GM18870 (cell line): ENCODE measurements around the gene NIPA2.

Source experiments
- ATAC-seq: cut with Tn5 transposase; IDR thresholded peaks from one replicate; pipeline ENCODE4 v1.9.1; 2021; ENCODE audit warnings: moderate library complexity; ENCODE audit not compliant: unreplicated experiment

Gene NIPA2

GRCh38 chr15:22895465-22896190 lies 57.2 kb downstream of the NIPA2 start:
- ATAC-seq, result peak; percentile 74

DNA sequence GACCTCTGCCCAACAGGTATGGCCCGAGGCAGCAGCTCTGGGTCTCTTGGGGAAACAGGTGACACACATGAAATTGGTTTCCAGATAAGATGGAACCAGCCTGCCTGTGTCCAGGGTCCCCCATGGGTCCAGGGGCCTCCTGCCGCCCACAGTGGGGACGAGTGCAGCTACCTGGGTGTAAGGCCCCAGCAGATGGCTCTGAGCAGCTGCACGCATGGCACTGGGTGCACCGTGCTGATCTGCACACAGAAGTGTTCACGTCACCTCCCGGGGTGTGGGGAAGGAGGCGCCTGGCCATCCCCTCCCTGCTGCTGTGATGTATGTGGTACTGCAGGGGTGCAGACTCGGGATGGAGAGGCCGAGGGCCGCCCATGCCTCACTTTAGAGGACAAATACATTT lies 63.6 kb downstream of the NIPA2 start:
- ATAC-seq, result no peak

DNA sequence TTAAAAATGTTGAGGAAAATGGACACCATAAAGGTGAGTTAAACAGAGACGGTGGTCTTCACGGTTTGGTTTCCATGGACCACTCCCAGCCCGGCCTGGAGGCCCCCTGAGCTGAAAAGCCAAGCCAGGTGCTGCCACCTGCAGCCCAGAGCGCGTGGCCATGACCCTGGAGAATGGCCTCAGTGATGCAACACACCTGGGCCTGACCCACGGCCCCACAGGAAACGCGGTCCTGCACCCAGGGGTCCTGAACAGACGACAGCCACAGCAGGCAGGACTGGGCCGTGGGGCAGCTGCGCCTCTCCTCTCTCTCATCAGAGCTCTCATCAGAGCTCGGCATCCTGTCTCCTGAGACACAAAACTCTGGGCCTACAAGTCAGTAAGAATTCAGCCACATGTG lies 64.1 kb downstream of the NIPA2 start:
- no peak for ATAC-seq

DNA sequence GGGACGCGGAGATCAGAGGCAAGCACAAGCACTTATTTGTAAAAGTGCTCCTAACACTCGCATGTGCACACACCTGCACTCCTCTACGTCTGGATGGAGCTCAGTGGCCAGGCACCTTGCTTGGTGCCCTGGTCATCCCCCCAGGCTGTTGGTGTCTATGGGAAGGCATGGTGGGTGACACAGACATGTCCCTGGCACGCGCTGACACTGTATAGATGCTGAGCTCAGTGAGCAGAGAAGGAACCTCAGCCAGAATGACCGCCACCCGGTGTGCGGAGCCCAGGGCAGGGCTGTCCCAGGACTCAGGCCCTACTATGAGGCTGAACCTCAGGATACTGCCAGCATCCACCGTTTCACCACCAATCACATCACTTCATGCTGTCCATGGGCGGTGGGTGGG lies 64.5 kb downstream of the NIPA2 start:
- ATAC-seq, result no peak

GRCh38 chr15:22903427-22903826 lies 65.0 kb downstream of the NIPA2 start:
- no peak for ATAC-seq

GRCh38 chr15:22903961-22904534 lies 65.6 kb downstream of the NIPA2 start:
- no peak for ATAC-seq

DNA sequence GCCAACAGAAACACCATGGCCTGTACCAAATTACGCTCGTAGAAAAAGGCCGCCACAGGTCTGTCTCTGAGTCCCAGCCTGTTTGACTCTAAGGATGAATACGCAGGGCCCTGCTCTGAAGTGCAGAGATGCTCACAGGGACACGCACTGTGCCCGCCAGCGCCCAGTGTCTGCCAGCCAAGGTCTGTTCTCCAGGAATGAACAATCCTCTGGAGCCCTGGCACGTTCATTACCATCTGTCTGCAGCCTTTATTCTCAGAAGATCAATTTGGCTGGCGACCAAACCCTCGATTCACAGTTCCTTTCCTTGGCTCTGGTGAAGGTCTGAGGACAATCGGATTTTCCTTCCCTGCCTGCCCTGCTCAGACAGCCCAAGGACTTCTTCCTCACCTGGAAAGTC lies 66.3 kb downstream of the NIPA2 start:
- ATAC-seq, result no peak

DNA sequence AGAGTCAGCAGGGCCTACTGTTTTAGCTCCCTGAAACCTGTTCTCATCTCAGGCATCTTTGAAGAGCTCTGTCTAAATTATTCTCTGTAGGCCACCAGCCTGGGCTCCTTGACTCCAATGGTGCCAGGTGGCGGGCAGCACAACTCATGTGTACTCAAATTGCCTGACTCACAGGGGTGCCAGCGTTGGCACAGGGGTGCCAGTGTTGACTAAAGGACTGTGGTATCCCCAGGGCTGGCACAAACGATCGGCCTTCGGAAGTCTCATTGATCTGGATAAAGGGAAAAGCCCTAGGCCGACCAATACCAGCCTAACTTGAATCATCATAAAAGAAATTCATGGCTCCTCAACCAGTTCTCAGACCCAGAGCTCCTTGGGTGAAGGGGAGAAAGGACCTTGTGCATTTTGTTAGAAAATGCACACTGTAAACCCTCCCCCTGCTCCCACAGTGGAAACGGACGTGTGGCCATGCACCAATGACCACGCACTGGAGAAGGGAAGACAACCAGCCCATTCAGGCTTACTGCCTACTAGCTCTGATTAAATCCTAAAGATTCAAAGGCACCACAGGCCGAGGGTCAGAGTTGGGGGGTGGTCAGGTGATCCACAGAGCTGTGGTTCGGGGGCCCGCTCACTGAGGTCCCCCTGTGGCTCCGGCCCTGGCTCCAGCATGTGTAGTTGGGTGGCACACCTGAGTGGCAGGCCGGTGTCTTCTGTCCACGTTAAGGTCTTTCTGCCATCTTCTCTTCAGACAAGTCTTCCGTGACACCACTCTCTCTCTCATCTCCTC lies 68.9 kb downstream of the NIPA2 start:
- no peak for ATAC-seq

DNA sequence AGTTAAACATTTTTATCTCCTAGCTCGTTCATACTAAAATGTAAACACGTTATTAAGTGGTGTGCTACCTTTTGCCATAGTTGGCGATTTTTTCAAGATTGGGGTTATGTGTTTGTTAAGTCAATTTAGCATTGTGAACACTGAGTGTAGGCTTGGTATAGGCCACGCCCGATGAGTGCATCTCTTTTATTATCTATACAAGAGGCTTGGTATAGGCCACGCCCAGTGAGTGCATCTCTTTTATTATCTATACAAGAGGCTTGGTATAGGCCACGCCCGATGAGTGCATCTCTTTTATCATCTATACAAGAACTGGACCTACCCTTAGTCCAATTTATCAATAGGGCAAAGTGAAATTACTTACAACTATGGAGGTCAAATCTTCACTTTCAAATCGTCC lies 70.4 kb downstream of the NIPA2 start:
- ATAC-seq, result no peak

- ATAC-seq, result no peak
Measured at GRCh38 chr15:22911306-22911705, 72.8 kb downstream of the NIPA2 start.

- ATAC-seq, result no peak
Measured at GRCh38 chr15:22912256-22912655, 73.8 kb downstream of the NIPA2 start.

DNA sequence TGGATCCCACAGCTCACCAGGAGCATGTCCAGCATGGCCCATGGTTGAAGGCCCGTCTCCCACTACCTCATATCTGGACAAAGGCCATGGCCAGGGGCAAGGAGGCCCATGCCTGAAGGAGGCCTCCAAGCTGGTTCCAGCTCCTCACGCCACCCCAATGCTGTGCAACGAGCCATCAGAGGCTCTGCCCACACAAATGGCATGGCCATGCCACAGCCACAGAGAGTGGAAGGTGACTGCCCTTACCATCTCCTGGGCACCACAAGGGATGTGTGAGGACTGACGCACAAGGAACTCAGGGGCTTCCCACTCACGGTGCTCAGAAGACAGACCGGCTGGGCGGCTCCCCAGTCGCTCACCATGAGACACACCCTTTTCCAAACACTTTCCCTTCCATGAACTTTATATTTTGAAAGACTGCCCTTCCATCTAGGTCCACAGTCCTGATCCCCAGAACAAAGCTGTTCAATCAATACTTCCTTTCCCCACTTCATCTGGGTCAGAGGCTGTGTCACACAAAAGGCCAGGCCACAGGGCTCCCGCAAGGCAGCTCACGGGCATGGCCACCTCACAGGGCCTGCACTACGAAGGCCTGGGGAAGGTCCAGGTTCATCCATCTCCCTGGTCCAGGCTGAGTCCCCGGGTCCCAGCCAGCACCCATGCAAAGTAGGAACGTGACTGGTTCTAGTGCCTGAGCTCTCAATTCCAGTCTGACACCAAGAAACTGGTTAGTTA lies 75.3 kb downstream of the NIPA2 start:
- no peak for ATAC-seq

- ATAC-seq, result no peak
Measured at GRCh38 chr15:22915866-22916515, 77.5 kb downstream of the NIPA2 start.

- ATAC-seq, result no peak
Measured at GRCh38 chr15:22916606-22917350, 78.3 kb downstream of the NIPA2 start.

- no peak for ATAC-seq
Measured at GRCh38 chr15:22917556-22917955, 79.1 kb downstream of the NIPA2 start.
